HG03159 (cell line): ENCODE results near the gene SLC25A13.
"Not testable (repeated sequence)": the region's sequence is repeated elsewhere in the genome, so short reads cannot be mapped to it uniquely, and the experiment has no call there.

Experiments
- ATAC-seq: cut with Tn5 transposase; IDR thresholded peaks from one replicate; pipeline ENCODE4 v1.9.1; 2021; ENCODE audit warnings: mild to moderate bottlenecking, moderate library complexity; ENCODE audit not compliant: unreplicated experiment

SLC25A13 gene

GRCh38 chr7:96300502-96300901 lies 21.4 kb downstream of the SLC25A13 start:
- no peak for ATAC-seq

- ATAC-seq = no peak
Observed at GRCh38 chr7:96299496-96299895, 22.4 kb downstream of the SLC25A13 start.

DNA sequence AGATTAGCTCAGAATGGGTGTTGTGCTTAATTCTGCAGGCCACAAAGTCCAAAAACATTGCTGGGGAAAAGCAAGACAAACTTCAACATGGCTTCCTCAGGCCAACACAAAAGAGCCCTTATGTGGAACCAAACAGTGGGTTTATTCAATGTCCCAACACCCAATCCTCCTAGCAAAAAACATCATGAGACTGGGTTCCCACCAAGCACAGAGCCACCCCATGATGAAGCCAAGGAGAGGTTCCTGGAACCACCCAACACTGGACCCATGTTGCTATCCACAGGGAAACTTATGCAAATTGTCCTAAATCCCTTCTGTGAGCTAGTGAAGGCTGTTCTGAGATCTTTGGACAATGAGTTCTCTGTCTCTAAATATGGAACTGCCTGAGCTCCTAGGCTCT lies 24.0 kb downstream of the SLC25A13 start:
- ATAC-seq = no peak

DNA sequence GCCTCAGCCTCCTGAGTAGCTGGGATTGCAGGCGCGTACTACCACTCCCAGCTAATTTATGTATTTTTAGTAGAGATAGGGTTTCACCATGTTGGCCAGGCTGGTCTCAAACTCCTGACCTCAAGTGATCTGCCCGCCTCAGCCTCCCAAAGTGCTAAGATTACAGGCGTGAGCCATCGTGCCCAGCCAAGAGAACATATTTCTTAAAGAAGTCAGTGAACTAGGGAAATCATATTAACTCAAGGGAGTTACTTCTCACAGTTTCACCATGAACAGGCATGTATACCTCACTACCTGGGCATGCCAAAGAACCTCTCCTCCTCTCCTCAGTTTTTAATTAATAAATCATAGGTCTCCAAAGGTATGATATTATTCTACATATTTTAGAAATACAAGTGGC lies 24.5 kb downstream of the SLC25A13 start:
- not testable (repeated sequence) for ATAC-seq

DNA sequence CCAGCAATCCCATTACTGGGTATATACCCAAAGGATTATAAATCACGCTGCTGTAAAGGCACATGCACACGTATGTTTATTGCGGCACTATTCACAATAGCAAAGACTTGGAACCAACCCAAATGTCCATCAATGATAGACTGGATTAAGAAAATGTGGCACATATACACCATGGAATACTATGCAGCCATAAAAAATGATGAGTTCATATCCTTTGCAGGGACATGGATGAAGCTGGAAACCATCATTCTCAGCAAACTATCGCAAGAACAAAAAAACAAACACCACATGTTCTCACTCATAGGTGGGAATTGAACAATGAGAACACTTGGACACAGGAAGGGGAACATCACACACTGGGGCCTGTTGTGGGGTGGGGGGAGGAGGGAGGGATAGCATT lies 28.0 kb downstream of the SLC25A13 start:
- not testable (repeated sequence) for ATAC-seq

GRCh38 chr7:96287559-96287958 lies 34.3 kb downstream of the SLC25A13 start:
- no peak for ATAC-seq

GRCh38 chr7:96287132-96287531 lies 34.8 kb downstream of the SLC25A13 start:
- ATAC-seq = peak; percentile 48

- ATAC-seq = peak; percentile 84
Observed at GRCh38 chr7:96285579-96285978, 36.3 kb downstream of the SLC25A13 start.

DNA sequence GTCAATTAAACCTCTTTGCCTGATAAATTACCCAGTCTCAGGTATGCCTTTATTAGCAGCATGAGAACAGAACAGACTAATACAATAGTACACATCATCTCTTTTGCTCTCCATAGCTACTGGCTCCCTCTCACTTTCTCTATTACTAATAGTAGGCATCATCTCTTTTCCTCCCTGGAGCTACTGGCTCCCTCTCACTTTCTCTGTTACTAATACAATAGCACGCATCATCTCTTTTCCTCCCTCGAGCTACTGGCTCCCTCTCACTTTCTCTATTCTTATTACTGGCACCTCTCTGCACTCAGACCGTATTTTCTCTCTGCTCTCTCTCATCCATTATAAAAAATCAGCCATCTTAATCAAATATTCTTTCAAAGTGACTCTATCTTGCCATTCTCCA lies 37.1 kb downstream of the SLC25A13 start:
- peak; percentile 49 for ATAC-seq

DNA sequence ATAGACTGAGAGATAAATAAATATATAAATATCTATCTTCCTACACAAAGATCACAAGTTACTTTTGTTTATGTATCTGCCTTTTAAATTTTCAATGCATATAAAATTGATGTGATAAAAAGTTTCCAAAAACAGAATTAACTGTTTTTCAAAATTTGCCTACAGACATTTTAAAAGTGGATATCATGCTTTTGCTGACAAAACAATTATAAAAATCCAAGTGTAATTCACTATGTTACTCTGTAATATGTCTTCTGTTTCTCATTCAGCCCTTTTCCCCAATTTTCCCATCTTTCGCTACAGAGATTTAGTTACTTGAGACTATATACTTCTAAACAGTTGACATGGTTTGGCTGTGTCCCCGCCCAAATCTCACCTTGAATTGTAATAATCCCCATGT lies 37.7 kb downstream of the SLC25A13 start:
- ATAC-seq = no peak

GRCh38 chr7:96282835-96283234 lies 39.1 kb downstream of the SLC25A13 start:
- no peak for ATAC-seq

- no peak for ATAC-seq
Observed at GRCh38 chr7:96277921-96278320, 44.0 kb downstream of the SLC25A13 start.

- ATAC-seq = no peak
Observed at GRCh38 chr7:96276019-96276418, 45.9 kb downstream of the SLC25A13 start.

GRCh38 chr7:96273716-96274115 lies 48.2 kb downstream of the SLC25A13 start:
- ATAC-seq = no peak

DNA sequence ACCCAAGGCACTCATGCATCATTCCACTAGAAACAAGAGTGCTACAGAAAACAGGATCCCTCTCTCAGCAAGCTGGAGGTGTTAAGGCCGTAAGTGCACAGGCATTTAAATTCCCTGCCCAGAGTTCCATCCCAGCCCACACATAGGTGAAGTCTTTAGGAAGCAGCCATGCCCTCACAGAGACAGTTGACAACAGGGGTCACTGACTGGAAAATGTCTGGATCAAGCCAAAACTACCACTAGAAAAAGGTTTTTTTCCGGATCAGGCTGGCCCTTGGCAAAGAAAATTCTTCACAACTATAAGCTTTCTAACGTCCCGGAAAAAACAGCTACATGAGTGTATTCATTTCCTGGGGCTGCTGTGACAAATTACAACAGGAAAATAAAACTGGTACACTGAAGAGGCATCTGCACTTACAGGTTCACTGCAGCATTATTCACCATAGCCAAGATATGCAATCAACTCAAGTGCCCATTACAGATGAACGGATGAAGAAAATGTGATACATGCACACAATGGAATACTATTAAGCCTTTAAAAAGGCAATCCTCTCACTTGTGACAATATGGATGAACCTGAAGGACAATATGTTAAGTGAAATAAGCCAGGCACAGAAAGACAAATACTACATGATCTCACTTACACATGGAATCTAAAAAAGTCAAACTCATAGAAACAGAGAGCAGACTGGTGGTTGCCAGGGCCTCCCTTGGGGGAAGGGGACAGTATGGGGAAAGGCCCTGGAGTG lies 52.5 kb downstream of the SLC25A13 start:
- ATAC-seq = no peak

- ATAC-seq = no peak
Observed at GRCh38 chr7:96266580-96266979, 55.3 kb downstream of the SLC25A13 start.

DNA sequence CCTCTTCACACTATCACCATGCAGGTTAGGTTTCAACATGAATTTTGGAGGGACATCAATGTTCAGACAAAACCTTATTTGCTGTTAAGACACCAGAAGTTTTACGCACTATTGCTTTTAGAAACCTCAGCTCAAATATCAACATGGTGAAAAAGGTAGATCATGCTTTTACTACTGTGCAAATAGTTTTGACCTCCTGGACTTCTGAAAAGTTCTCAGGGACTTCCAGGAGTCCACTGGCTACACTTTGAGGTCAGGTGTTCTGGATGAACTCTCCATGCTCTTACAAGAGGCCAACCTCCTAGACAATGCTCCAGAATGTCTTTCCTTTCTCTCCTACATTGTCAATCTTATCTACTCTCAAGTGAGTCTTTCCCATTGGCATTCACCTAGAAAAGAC lies 55.9 kb downstream of the SLC25A13 start:
- no peak for ATAC-seq

DNA sequence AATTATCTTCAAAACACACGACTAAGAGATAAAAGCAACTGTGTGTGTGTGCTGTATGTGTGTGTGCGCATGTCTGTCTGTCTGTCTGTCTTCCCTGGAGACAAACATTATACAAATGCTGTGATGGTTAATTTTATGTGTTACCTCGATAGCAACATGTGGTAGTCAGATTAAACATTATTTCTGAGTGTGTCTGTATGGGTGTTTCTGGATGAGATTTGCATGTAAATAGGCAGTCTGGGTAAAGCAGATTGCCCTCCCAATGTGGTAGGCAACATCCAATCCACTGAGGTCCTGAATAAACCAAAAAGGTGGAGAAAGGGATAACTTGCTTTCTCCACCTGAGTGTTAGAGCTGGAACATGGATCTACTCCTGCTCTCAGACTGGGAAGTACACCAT lies 67.9 kb downstream of the SLC25A13 start:
- no peak for ATAC-seq

DNA sequence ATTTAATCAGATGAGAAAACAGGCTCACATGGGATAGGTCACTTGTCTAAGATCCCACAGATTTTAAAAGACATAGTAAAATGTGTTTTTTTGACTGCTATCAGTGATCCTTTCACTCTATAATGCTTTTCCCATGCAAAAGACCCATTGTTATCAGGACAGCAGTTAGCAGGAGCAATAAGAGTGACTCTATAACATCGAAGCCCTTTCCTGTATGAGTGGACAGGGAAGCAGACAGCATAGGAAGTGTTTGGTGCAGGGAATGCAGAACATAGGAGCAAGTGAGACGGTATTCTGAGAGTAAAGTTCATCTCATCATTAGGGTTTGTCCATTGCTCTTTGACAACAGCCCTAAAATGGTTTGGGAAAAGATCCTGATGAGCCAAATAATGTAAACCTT lies 68.5 kb downstream of the SLC25A13 start:
- ATAC-seq = no peak

- no peak for ATAC-seq
Observed at GRCh38 chr7:96250776-96251361, 71.0 kb downstream of the SLC25A13 start.

DNA sequence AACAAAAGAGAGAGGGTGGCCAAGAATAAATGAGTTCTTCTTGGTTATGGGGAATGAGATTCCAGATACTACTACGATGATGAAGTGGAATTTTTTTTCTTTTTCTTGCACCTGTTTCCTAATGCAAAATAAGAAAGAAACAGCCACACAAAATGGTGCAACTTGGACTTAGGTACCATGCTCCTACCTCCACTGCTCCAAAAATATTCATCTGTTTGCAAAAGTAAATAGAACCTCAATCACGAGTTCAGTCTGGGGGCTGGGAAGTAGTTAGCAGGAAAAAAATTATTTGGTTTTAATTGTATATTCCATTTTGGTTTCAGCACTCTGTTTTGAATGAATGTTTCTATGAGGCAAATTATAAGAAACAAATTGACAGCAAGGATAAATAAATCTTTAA lies 73.5 kb downstream of the SLC25A13 start:
- no peak for ATAC-seq

DNA sequence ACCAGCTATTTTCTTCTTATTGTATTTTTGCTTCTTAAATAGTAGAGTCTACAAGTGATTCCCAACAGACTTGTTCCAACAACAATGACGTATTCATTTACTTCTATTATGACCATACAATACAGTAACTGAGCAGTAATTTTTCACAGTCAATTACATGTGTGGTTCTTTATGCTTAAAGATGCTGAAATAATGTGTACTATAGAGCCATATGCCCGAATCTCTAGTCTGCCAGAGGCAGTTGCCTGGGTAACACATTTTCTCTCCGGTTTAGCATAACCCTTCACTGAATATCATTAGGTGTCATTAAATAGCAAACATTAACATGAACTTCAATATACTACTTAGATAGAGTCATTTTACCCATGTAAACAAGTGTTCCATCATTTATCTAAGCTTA lies 75.0 kb downstream of the SLC25A13 start:
- ATAC-seq = no peak

DNA sequence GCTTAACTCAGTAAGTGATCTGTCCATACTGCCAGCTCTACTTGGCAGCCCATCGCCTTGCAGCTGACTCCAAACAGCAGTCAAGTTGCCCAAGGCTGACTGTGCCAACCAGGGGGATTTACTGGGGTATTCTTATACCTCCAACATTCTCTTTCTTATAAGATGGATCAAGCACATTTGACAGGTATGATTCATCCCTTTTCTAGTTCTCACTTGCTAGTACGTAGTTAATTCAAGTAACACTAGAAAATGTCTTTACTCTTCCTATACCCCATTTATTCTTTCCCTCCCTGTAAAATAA lies 77.0 kb downstream of the SLC25A13 start:
- ATAC-seq = no peak
